HEK293 (cell line): Measurements from ENCODE around the gene DOLK.

Experiments
- CTCF ChIA-PET: fragments of 350-600 bp; formaldehyde crosslinking; extraction: SDS; loops from one replicate; lab custom pipeline; 2021; ENCODE audit warnings: antibody characterized with exemption; lab: Yijun Ruan, JAX
- POLR2A ChIA-PET: fragments of 300-600 bp; formaldehyde crosslinking; extraction: SDS; loops from one replicate; lab custom pipeline; 2020; ENCODE audit warnings: antibody characterized with exemption, inconsistent platforms; lab: Yijun Ruan, JAX
- H3K27ac ChIP-seq: fragments of 200-500 bp; sonication (Bioruptor generic); 2 replicates; pipeline ENCODE4 v1.5.1; 2014; ENCODE audit warnings: low read depth, low read length, control low read depth, inconsistent platforms; ENCODE audit errors: extremely low read depth
- H3K36me3 ChIP-seq, 2 experiments: fragments of 200-500 bp in 1 of 2; sonication (Bioruptor generic) in 1 of 2; 1 replicate in 1 of 2; 2 replicates in 1 of 2; pipeline ENCODE4 v1.5.1; 2014 to 2017; ENCODE audit warnings: inconsistent platforms in 2 of 2, low read length in 2 of 2; ENCODE audit not compliant: control insufficient read depth in 2 of 2, insufficient read depth in 1 of 2
- H3K4me1 ChIP-seq: fragments of 200-500 bp; sonication (Bioruptor generic); 2 replicates; pipeline ENCODE4 v1.5.1; 2014; ENCODE audit warnings: mild to moderate bottlenecking, low read length, inconsistent platforms; ENCODE audit not compliant: control insufficient read depth, insufficient read depth
- H3K4me3 ChIP-seq: 2 replicates; pipeline ENCODE4 v1.5.1; 2011; ENCODE audit warnings: low read depth, mild to moderate bottlenecking, control low read depth, low read length, moderate library complexity
- H3K9me3 ChIP-seq: fragments of 200-500 bp; sonication (Bioruptor generic); 2 replicates; pipeline ENCODE4 v1.5.1; 2014; ENCODE audit warnings: low read depth, low read length, inconsistent platforms; ENCODE audit not compliant: control insufficient read depth, insufficient read depth
- EGR2 ChIP-seq: fragments of 450-650 bp; formaldehyde crosslinking; IDR thresholded peaks from 2 replicates; pipeline ENCODE4 v1.5.1; 2016; ENCODE audit warnings: low read depth, missing biosample characterization, missing genetic modification characterization
- HIC1 ChIP-seq: fragments of 450-650 bp; formaldehyde crosslinking; IDR thresholded peaks from 2 replicates; pipeline ENCODE4 v1.5.1; 2016; ENCODE audit warnings: missing biosample characterization, missing genetic modification characterization
- KLF9 ChIP-seq: fragments of 450-650 bp; formaldehyde crosslinking; IDR thresholded peaks from 2 replicates; pipeline ENCODE4 v1.5.1; 2016; ENCODE audit warnings: missing biosample characterization, missing genetic modification characterization, low read depth
- OSR2 ChIP-seq: fragments of 450-650 bp; formaldehyde crosslinking; IDR thresholded peaks from 2 replicates; pipeline ENCODE4 v1.5.1; 2016; ENCODE audit warnings: missing biosample characterization, missing genetic modification characterization
- YY2 ChIP-seq: fragments of 450-650 bp; formaldehyde crosslinking; IDR thresholded peaks from 2 replicates; pipeline ENCODE4 v1.5.1; 2016; ENCODE audit warnings: missing biosample characterization, missing genetic modification characterization
- ZBTB1 ChIP-seq: fragments of 450-650 bp; formaldehyde crosslinking; IDR thresholded peaks from 2 replicates; pipeline ENCODE4 v1.5.1; 2016; ENCODE audit warnings: missing biosample characterization, missing genetic modification characterization
- ZNF112 ChIP-seq: fragments of 450-650 bp; formaldehyde crosslinking; IDR thresholded peaks from 2 replicates; pipeline ENCODE4 v1.5.0; 2017; ENCODE audit warnings: missing biosample characterization, missing genetic modification characterization
- ZNF18 ChIP-seq: fragments of 450-650 bp; formaldehyde crosslinking; IDR thresholded peaks from 2 replicates; pipeline ENCODE4 v1.5.1; 2016; ENCODE audit warnings: missing biosample characterization, missing genetic modification characterization
- ZNF26 ChIP-seq: fragments of 450-650 bp; formaldehyde crosslinking; IDR thresholded peaks from 2 replicates; pipeline ENCODE4 v1.5.1; 2016; ENCODE audit warnings: missing biosample characterization, missing genetic modification characterization
- ZNF311 ChIP-seq: fragments of 450-650 bp; formaldehyde crosslinking; IDR thresholded peaks from 2 replicates; pipeline ENCODE4 v1.5.1; 2017; ENCODE audit warnings: missing biosample characterization, missing genetic modification characterization, borderline replicate concordance
- ZNF335 ChIP-seq: fragments of 450-650 bp; formaldehyde crosslinking; conservative IDR thresholded peaks from 2 replicates; pipeline ENCODE4 v1.5.1; 2016; ENCODE audit warnings: missing biosample characterization, missing genetic modification characterization
- ZNF350 ChIP-seq: fragments of 450-650 bp; formaldehyde crosslinking; IDR thresholded peaks from 2 replicates; pipeline ENCODE4 v1.5.0; 2017; ENCODE audit warnings: missing biosample characterization, mild to moderate bottlenecking, missing genetic modification characterization
- ZNF391 ChIP-seq: fragments of 450-650 bp; formaldehyde crosslinking; IDR thresholded peaks from 2 replicates; pipeline ENCODE4 v1.5.1; 2016; ENCODE audit warnings: low read depth, missing biosample characterization, missing genetic modification characterization, borderline replicate concordance
- ZNF404 ChIP-seq: fragments of 450-650 bp; formaldehyde crosslinking; IDR thresholded peaks from 2 replicates; pipeline ENCODE4 v1.5.1; 2017; ENCODE audit warnings: missing biosample characterization, missing genetic modification characterization
- ZNF433 ChIP-seq: fragments of 450-650 bp; formaldehyde crosslinking; IDR thresholded peaks from 2 replicates; pipeline ENCODE4 v1.5.1; 2016; ENCODE audit warnings: missing biosample characterization, missing genetic modification characterization, low read depth
- ZNF561 ChIP-seq: fragments of 450-650 bp; IDR thresholded peaks from 2 replicates; pipeline ENCODE4 v1.5.1; 2018; ENCODE audit warnings: missing biosample characterization, missing genetic modification characterization, borderline replicate concordance
- ZNF660 ChIP-seq: fragments of 450-650 bp; IDR thresholded peaks from 2 replicates; pipeline ENCODE4 v1.5.1; 2018; ENCODE audit warnings: missing biosample characterization, mild to moderate bottlenecking, missing genetic modification characterization
- ZNF670 ChIP-seq: fragments of 450-650 bp; formaldehyde crosslinking; IDR thresholded peaks from 2 replicates; pipeline ENCODE4 v1.5.1; 2016; ENCODE audit warnings: missing biosample characterization, missing genetic modification characterization, low read depth
- ZNF701 ChIP-seq: fragments of 450-650 bp; formaldehyde crosslinking; IDR thresholded peaks from 2 replicates; pipeline ENCODE4 v1.5.1; 2016; ENCODE audit warnings: missing biosample characterization, missing genetic modification characterization
- ZNF704 ChIP-seq: fragments of 450-650 bp; formaldehyde crosslinking; IDR thresholded peaks from 2 replicates; pipeline ENCODE4 v1.5.1; 2016; ENCODE audit warnings: missing biosample characterization, missing genetic modification characterization
- ZNF768 ChIP-seq: fragments of 450-650 bp; formaldehyde crosslinking; IDR thresholded peaks from 2 replicates; pipeline ENCODE4 v1.5.1; 2018; ENCODE audit warnings: missing biosample characterization, mild to moderate bottlenecking, missing genetic modification characterization
- ZNF776 ChIP-seq: fragments of 450-650 bp; formaldehyde crosslinking; IDR thresholded peaks from 2 replicates; pipeline ENCODE4 v1.5.0; 2017; ENCODE audit warnings: missing biosample characterization, missing genetic modification characterization, borderline replicate concordance
- ZSCAN5A ChIP-seq: fragments of 450-650 bp; formaldehyde crosslinking; IDR thresholded peaks from 2 replicates; pipeline ENCODE4 v1.5.1; 2016; ENCODE audit warnings: missing biosample characterization, missing genetic modification characterization
- ZXDB ChIP-seq: fragments of 450-650 bp; formaldehyde crosslinking; IDR thresholded peaks from 2 replicates; pipeline ENCODE4 v1.5.1; 2016; ENCODE audit warnings: missing biosample characterization, missing genetic modification characterization

Gene DOLK

GRCh38 chr9:128940946-128941755, 6.3 kb downstream of the DOLK start:
- no peak overlapping the region for H3K4me3 ChIP-seq
- TF ChIP-seq ZNF776 (tag by site-specific recombination) (no peak), ZNF660 (tag by site-specific recombination) (no peak), ZNF561 (no peak), ZNF350 (tag by site-specific recombination) (no peak), ZNF670 (tag by site-specific recombination) (no peak)
- no peaks in the 10 kb centered on the region for H3K9me3 ChIP-seq
- no peak overlapping the region for H3K27ac ChIP-seq
- CTCF ChIA-PET, result interaction anchor here (9.1 kb wide), 1 partner anchor 12 kb away, joined by 48 read pairs; no protein-coding TSS in a partner anchor
- POLR2A ChIA-PET, result no interaction called here
- H3K36me3 ChIP-seq, result peaks cover 0 to 11% of the 10 kb centered on the region in 2 experiments; a peak in 1 of 3 replicates
- no peaks in the 10 kb centered on the region for H3K4me1 ChIP-seq

GRCh38 chr9:128940271-128940921, 7.0 kb downstream of the DOLK start:
- CTCF ChIA-PET, result interaction anchor here (0.6 to 9.1 kb wide), 2 partner anchors 12 to 1338 kb away, joined by 3 to 48 read pairs; no protein-coding TSS in a partner anchor
- no peak overlapping the region for H3K4me3 ChIP-seq
- H3K4me1 ChIP-seq, result no peaks in the 10 kb centered on the region
- no peaks in the 10 kb centered on the region for H3K9me3 ChIP-seq
- TF ChIP-seq ZNF768 (tag by site-specific recombination), result no peak
- TF ChIP-seq ZSCAN5A (tag by site-specific recombination), result no peak
- TF ChIP-seq KLF9, result no peak
- TF ChIP-seq YY2 (tag by site-specific recombination), result no peak
- no peak for TF ChIP-seq ZNF311 (tag by site-specific recombination)
- no peak for TF ChIP-seq EGR2 (tag by site-specific recombination)
- no peak for TF ChIP-seq ZNF404 (tag by site-specific recombination)
- no peak for TF ChIP-seq ZNF18 (tag by site-specific recombination)
- TF ChIP-seq ZNF704 (tag by site-specific recombination), result no peak
- TF ChIP-seq OSR2, result no peak
- TF ChIP-seq ZNF335 (tag by site-specific recombination), result no peak
- TF ChIP-seq ZNF112 (tag by site-specific recombination), result no peak
- no peak for TF ChIP-seq ZNF433
- no peak for TF ChIP-seq ZNF26 (tag by site-specific recombination)
- no peak for TF ChIP-seq HIC1
- TF ChIP-seq ZBTB1, result no peak
- TF ChIP-seq ZNF701 (tag by site-specific recombination), result no peak
- TF ChIP-seq ZNF391 (tag by site-specific recombination), result no peak
- no peak for TF ChIP-seq ZXDB (tag by site-specific recombination)
- H3K27ac ChIP-seq, result no peak overlapping the region
- peaks cover 0 to 3% of the 10 kb centered on the region in 2 experiments; a peak in 1 of 3 replicates for H3K36me3 ChIP-seq
- POLR2A ChIA-PET, result interaction anchor here (0.6 to 1.0 kb wide), 2 partner anchors 8 to 89 kb away, joined by 3 to 4 read pairs; no protein-coding TSS in a partner anchor
